GM21515 (cell line): ENCODE results near the gene FJX1.

ENCODE experiments used
- ATAC-seq: cut with Tn5 transposase; IDR thresholded peaks from one replicate; pipeline ENCODE4 v1.9.1; 2021; ENCODE audit not compliant: unreplicated experiment

FJX1 gene

DNA sequence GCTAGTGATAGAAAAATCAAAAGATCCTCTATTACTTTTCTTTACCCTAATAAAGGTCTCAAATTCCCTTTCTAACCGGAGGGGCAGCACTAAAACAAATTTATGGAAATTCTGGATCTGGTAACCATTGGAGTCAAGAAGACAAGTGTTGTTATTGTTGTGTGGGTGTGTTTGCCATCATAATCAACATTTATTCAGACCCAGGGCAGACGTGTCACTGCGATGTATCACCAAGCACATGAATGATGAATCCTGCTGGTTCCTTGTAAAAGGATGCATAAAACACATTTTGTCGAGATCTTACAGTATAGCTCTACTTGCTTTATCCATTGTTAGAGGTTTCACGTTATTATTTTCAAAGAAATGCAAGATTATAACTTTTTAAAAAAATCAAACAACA, 12.1 kb upstream of the FJX1 start:
- ATAC-seq: no peak

DNA sequence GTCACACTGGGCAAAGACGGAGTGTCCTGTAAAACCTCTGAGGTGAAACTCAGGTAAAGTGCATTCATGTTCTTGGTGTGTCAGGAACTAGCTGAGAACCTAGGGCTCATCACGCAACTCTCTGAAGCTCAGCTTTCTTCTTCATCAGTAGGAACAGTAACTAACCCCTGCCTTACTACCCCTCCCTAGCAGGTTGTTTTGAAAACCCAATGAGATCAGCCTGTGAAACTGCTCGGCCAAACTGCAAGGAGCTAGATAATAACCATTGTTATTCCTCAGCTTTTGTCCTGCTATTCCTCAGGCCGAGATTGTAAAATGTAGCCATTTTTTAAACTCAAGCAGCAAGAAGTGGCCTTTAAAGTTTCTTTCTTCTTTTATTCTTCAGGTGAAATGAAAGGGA, 9.8 kb upstream of the FJX1 start:
- no peak for ATAC-seq

DNA sequence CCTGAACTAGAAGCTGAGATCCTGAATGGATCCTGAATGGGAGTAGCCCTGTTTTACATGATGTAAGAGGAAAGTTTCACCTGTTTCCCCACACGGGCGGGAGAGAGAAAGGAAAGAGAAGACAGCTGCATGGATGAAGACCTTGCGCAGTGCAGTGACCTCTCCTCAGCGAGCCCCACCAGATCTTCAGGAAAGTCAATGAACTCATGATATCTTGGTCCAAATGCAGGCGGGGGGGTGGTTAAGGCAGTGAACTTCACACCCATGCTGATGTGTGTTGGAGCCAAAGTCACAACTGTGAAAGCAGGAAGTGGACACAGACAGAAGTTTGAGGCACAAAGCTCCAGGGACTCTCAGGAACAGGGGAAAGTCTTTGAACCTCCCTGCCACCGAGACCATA, 8.6 kb upstream of the FJX1 start:
- ATAC-seq: no peak

DNA sequence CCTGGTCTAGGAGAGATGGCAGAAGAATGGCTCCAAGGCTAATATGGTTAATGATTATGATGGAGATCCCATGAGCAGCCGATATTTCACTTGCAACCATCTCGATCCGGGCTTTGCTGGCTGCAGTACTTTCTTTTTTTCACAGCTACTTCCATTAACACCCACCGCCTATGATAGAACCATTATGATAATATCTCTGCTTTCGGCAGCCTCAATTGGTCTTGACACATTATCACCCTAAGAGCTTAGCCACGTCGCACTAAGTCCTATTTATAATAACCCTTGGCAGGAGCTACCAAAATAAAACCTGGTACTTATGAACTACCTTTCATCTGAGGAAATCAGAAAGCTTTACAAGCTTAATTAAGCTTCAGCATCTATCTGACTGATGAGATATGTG, 7.6 kb upstream of the FJX1 start:
- ATAC-seq: no peak

DNA sequence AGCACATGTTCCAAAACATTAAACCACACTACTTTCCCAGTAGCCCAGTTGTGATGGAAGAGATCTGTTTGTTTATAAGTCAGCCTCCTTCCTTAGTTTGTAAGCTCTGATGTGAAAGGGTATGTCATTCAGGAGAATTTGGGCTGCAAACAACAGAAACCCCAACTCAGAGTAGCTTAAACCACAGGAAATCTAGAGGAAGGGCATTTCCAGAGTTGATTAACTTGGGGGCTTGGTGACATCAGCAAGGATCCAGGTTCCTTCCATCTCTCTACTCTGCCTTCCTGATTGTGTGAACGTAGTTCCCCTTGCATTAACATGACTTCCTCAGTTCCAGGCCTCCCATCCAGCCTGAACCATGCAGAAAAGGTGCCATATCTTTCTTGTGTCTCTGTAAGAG, 6.5 kb upstream of the FJX1 start:
- ATAC-seq: no peak

DNA sequence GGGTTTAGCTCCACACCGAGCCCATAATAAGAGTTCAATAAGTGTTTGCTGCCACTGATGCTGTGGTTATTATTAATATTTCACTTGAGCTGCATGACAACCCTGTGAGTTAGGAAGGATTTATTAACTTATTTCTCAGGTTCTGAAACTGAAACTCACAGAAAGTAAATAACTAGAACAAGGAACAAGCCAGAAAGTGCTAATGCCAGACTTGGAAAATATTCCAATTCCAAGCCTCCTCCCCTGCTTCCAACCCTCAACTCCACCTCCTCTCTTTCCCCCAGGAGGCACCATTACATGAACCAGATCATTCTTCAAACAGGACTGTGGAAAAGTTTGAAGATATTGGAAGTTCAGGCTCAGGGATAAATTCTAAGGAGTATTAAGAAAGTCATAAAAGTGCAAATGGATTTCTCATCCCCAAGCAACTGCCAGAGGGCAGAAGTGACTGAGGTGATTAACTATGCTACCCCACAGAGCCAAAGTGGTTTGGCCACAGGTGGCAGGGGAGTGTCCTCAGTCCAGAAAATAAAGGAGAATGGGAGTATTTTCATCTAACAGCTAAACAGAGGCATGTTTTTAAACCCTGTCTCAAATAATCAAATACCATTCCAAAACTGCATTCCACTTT, 3.2 kb upstream of the FJX1 start:
- ATAC-seq: no peak

DNA sequence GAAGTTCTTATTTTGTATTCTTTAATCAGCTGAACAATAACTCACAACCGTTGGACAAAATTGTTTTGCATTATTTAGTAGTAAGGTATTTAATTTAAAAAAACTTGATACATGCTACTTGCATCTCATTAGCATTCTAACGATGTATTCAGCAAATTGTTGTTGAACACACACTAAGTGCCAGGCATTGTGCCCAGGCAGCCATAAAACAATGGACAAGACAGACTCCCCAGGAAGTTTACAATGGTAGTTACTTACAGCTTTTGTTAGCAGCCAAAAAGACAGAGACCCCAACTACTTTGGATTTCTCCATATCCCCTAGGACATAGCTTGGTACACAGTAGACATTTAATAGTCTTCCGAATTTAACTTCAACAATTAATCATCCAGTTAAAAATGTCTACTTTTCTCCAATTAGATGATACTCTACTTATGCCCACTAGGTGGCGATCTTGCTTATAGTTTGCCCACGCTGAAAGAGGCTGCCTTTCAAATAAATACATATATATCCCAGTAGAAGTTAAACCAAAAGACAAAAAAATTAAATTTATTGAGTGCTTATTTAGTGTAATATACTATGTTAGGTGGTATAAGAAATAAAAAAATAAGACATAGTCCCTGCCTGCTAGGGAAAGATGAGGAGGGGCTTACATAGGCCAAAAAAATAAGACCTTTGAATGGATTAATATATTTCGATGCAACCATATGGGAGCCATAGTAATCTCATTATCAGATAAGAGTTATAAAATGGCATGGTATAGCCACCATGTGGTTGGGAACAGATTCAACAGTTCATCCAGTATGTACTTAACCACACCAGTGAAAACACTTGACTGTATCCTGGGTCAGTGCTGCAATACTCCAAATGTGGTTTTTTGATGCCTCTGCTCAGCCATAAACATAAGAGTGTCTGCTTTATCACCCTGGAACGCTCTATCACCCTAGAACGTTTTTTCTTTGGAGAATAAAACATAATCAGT, 2.0 kb upstream of the FJX1 start:
- no peak for ATAC-seq

DNA sequence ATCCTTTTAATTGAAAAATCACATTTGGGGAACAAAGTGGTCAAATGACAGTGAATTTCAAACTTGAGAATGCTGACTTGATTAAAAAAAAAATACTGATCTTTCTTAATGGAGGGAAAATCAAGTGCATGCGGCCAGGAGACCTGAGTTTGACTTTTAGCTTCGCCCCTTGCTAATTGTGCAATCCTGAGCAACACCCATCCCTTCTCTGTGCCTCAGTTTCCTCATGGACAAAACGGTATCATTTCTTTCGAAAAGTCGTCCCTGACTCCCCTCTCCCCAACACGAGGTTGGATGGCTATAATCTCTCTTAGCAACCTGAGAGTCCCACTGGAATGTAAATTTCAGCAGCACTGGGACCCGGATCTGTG, 959 bp upstream of the FJX1 start:
- no peak for ATAC-seq

DNA sequence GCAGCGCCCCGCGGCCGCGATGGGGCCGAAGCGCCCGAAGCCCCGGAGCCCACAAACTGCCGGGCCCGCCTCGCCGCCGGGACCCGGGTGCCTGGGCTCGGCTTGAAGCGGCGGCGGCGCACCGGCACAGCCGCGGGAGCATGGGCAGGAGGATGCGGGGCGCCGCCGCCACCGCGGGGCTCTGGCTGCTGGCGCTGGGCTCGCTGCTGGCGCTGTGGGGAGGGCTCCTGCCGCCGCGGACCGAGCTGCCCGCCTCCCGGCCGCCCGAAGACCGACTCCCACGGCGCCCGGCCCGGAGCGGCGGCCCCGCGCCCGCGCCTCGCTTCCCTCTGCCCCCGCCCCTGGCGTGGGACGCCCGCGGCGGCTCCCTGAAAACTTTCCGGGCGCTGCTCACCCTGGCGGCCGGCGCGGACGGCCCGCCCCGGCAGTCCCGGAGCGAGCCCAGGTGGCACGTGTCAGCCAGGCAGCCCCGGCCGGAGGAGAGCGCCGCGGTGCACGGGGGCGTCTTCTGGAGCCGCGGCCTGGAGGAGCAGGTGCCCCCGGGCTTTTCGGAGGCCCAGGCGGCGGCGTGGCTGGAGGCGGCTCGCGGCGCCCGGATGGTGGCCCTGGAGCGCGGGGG, 346 bp downstream of the FJX1 start:
- no peak for ATAC-seq

DNA sequence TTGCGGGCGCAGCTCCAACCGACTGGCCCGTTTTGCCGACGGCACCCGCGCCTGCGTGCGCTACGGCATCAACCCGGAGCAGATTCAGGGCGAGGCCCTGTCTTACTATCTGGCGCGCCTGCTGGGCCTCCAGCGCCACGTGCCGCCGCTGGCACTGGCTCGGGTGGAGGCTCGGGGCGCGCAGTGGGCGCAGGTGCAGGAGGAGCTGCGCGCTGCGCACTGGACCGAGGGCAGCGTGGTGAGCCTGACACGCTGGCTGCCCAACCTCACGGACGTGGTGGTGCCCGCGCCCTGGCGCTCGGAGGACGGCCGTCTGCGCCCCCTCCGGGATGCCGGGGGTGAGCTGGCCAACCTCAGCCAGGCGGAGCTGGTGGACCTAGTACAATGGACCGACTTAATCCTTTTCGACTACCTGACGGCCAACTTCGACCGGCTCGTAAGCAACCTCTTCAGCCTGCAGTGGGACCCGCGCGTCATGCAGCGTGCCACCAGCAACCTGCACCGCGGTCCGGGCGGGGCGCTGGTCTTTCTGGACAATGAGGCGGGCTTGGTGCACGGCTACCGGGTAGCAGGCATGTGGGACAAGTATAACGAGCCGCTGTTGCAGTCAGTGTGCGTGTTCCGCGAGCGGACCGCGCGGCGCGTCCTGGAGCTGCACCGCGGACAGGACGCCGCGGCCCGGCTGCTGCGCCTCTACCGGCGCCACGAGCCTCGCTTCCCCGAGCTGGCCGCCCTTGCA, 1.0 kb downstream of the FJX1 start:
- no peak for ATAC-seq

DNA sequence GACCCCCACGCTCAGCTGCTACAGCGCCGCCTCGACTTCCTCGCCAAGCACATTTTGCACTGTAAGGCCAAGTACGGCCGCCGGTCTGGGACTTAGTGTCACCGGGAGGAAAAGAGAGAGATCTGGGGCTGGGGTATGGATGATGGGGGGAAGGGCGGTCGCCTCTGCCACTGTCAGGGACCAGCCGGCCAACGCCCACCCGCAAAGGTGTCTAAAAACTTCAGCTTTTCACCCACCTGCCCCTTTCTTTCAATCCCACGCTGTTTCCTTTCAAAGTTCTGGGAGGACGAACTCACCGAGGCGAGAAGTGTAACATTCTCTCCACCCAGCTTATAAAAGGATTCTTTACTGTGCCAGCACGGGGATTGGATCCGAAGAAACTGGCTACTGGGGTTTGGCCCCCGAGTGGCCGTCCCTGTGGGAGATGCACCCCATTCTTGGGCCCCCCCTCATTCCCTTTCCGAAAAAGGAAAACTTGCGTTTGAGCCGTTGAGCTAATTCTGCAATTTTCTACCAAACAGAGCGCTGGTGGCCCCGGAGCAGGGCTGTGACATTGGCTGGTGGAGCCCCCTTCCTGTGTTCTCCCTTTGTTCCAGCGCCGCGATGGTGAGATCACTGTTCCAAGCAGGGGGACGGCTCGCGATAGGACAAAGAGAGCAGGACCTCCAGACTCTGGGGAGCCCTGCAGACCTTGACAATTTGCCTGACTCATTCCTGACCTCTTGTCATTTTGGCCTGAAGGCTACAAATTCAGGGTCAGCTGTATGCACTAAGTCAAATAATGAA, 1.8 kb downstream of the FJX1 start:
- ATAC-seq: no peak

DNA sequence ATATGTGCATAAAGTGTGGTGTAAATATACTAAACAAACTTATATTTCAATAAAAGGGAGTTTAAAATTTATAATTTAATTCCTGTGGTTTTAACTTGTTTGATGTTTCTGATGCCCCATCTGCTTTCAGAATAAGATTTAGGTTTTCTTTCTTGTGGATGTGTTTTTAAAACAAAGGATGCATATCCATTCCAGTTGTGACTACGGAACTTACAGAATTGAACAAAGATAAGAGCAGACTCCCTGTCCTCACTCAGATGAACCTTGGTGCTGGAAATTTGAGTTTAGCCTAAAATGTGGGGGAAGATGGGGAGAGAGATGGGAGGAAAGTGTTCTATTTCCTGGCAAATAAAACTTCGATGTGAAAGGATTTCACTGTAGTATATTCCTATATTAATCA, 2.5 kb downstream of the FJX1 start:
- ATAC-seq: no peak

DNA sequence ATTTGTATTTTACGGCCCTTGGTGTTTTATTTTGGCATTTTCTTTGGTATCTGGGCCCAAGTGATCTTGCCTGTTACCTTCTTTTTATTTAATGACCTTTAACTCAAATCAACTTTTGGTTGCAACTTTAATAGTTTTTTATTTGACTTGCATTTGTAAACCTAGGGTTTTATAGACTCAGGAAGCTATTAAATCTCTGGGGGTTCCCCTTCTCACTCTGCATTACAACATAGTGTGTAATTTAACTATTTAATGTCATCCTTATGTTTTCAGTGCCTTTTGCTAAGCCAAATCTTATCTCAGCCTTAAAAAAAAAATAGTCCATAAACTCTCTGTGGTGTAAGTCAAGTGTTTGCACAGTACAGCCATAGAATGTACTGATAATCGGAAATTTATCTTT, 3.4 kb downstream of the FJX1 start:
- no peak for ATAC-seq

DNA sequence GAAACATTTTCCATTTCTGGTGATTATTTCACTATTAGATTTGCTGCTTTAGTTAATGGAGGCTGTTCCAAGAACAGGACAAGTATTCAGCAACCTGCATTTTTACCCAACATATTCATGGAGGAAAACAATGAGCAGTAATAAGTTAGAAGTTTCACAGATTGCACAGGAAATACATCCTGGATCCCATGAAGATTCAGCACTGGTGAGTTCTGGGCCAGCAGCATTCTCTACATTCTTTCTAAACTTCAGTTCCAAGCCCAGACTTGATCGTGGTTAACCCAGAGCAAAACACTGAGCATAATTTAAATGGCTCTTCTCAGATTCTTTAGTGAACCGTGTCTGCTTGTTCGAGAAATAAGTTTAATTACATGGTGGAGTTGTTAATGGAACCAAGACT, 3.8 kb downstream of the FJX1 start:
- ATAC-seq: no peak

DNA sequence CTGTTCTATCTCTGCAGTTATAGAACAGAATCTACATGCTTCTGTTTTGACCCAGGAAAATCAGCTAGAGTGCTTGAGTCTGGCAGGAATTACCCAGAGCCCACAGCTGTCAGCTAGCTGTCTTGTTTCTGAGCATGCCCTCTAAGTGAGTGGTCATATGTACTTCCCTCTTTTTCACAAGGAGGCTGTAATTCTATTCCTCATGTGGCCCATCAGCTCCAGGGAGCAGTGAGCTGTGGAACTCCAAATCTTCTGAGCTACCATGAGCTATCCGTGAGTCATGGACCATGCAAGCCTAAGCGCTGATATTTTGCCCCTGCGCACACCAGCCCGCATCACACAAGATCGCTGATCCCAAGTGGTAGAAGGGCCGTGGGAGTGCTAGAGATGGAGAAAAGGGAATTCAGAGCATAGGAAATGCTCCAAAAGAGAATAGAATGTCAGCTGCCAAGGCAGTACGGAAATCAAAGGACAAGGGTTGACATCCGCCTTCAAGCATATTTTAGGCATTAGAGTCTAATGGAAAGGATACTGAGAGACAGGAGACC, 5.4 kb downstream of the FJX1 start:
- no peak for ATAC-seq

DNA sequence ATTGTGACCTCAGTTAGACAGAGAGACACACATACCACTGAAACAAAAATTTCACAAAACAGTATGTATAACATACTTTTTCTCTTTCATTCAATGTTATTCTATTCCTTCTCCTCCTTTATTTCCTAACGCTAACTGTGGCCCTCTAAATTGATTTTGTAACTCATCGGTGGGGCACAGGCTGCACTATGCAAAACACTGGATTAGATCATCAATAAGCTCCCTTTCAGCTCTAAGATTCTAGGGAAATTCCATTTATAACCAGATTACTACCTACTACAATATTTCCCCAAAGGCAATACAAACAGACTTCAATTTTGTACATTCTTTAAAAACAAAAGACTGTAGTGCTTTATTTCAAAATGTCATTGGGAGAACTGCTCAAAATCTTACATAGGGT, 6.1 kb downstream of the FJX1 start:
- no peak for ATAC-seq

DNA sequence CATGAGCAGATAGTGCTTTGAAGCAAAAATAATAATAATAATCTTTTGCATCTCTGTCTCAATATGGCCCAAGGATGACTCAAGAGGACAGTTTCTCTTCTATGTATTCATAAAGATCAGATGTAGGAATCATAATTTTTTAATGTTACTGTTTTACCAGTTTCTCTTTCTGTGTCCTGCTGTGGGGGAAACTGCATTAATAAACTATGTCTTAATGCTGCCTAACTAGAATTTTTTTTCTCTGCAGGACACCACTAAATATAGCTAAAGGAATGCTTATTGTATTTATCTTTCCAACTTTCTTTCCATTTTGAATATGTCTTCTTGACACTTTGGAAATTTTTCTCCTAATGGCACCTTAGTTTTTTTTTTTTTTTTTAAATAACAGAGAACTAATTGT, 6.5 kb downstream of the FJX1 start:
- no peak for ATAC-seq

DNA sequence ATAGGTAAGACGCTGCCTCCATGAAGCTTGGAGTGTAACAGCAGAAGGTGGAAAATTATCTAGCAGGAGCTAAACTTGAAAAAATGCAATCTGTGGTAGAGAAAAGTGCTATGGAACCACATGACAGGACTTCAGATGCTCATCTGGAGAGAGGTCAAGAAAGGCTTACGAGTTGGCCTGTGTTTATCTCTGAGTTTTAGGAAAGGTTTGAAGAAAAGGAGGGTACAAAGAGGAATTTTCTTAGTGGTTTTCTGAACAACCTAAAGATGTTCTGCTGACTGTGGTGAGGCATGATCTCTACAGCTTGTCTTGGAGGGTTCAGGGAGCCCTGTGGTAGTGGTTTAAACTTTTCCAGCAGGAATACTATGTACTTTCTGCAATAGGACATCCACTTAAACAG, 8.2 kb downstream of the FJX1 start:
- no peak for ATAC-seq

DNA sequence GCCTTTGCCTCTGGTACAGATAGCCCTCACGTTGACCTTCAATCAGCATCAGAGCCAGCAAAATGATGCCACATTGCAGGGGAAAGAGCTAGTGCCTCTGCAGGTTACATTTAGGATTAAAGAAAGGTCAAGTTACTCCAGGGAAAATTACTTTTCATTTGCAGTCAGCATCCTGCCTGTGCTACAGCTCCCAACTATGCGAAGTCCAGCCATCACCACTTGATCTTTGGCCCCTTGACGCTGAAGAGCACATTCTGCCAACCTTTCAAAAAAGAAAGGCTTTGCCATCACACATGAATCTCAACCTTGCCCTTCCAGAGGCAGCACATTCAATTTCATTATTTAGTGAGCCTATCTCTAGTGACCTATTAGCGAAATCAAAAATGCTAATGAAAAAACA, 11.3 kb downstream of the FJX1 start:
- no peak for ATAC-seq

DNA sequence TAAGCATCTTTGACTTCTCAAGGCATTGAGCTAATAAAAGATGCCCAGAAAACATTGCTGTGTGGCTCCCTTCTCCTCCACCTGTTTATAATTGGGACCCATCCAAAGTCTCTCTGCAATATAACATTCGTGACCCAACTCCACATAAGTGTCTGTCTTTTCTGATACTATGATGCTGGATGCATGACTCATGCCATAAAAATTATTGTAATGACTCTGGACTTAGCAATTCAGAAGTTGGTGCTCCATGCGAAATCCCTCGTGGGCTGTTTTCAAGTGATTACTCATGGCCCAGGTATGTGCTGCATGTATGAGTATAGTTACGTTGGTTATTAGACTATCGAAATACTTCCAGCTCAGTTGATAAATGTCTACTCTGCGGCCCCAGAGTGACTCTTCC, 11.7 kb downstream of the FJX1 start:
- no peak for ATAC-seq
